Lower leg skin (tissue), 4 donors: ENCODE data around the gene NUP50. TPM values are rescaled to one million over a fixed set of nuclear protein-coding genes. Genes with fewer than 3 reads are reported as not detected.

Source experiments
- DNase-seq, 2 donors: peaks; one replicate each; pipeline ENCODE4 v3.0.0-alpha.2; 2019; ENCODE audit warnings: low spot score in 2 of 2
- H3K4me3 ChIP-seq: fragments of 200-600 bp; sonication (generic); 2 replicates; pipeline ENCODE4 v1.5.1; 2017; ENCODE audit warnings: mild to moderate bottlenecking, low read depth; ENCODE audit not compliant: poor library complexity, severe bottlenecking
- CTCF ChIP-seq, 3 donors: fragments of 450-650 bp; IDR thresholded peaks; one replicate each; pipeline ENCODE4 v1.5.1; 2016; ENCODE audit warnings: antibody characterized with exemption in 3 of 3, mild to moderate bottlenecking in 3 of 3, moderate library complexity in 2 of 3
- POLR2A ChIP-seq, 2 donors: fragments of 450-650 bp; IDR thresholded peaks; one replicate each; pipeline ENCODE4 v1.6.1; 2016 to 2017; ENCODE audit warnings: antibody characterized with exemption in 2 of 2, mild to moderate bottlenecking in 1 of 2, moderate library complexity in 1 of 2
- WGBS, 2 donors: methylation state at CpG; one replicate each; pipeline ENCODE4 v1.1.5; 2018; 5-methylcytosine and 5-hydroxymethylcytosine counted together
- intact Hi-C: fragments of 100-400 bp; cut with DNase I; formaldehyde crosslinking; loops from one replicate; pipeline ENCODE4 v1.15.0; 2023; ENCODE audit warnings: low total_unique reads
- total RNA-seq, 4 donors: library from RNA; depleted of rRNA; stranded (reverse); fragments of >200 nt; gene quantifications; one replicate each; pipeline ENCODE4 v1.1.0, GENCODE V29; 2016

The NUP50 gene
- total RNA-seq, 4 donors from 2014 or later = 50.6 to 129 (median 71.2) TPM

GRCh38 chr22:45127866-45128265 lies 35.9 kb upstream of the NUP50 start:
- no peak for DNase-seq
- 73 to 75% methylated on average over 3 of the region's 3 CpGs for WGBS, 2 donors
- intact Hi-C loops = no loop called here
- no peak overlapping the region for H3K4me3 ChIP-seq
- no peak for TF ChIP-seq POLR2A (IDR thresholded peaks at IDR 0.05)
- no peak for TF ChIP-seq CTCF (IDR thresholded peaks at IDR 0.05)

GRCh38 chr22:45129703-45130524 lies 33.8 kb upstream of the NUP50 start:
- no peak for DNase-seq
- no peak overlapping the region for H3K4me3 ChIP-seq
- intact Hi-C loops = no loop called here
- 46 to 50% methylated on average over 14 of the region's 14 CpGs for WGBS, 2 donors
- TF ChIP-seq CTCF (IDR thresholded peaks at IDR 0.05) = no peak
- no peak for TF ChIP-seq POLR2A (IDR thresholded peaks at IDR 0.05)

- H3K4me3 ChIP-seq = no peak overlapping the region
- DNase-seq = no peak
- 80 to 85% methylated on average over 8 of the region's 8 CpGs for WGBS, 2 donors
- intact Hi-C loops = no loop called here
- TF ChIP-seq POLR2A (IDR thresholded peaks at IDR 0.05) (no peak), CTCF (IDR thresholded peaks at IDR 0.05) (no peak)
Observed at GRCh38 chr22:45130891-45131290, 32.8 kb upstream of the NUP50 start.

- intact Hi-C loops = no loop called here
- H3K4me3 ChIP-seq = no peak overlapping the region
- DNase-seq = peak in 1 of 2 donors; percentile 32
- 76 to 84% methylated on average over 3 of the region's 3 CpGs for WGBS, 2 donors
- TF ChIP-seq POLR2A (IDR thresholded peaks at IDR 0.05) = no peak
- TF ChIP-seq CTCF (IDR thresholded peaks at IDR 0.05) = no peak
Observed at GRCh38 chr22:45131749-45132148, 32.0 kb upstream of the NUP50 start.

- H3K4me3 ChIP-seq = no peak overlapping the region
- 92 to 98% methylated on average over 4 to 5 of the region's 5 CpGs for whole genome bisulfite sequencing, 2 donors
- intact Hi-C loops = no loop called here
- no peak for DNase-seq
- TF ChIP-seq POLR2A (IDR thresholded peaks at IDR 0.05) (no peak), CTCF (IDR thresholded peaks at IDR 0.05) (no peak)
Observed at GRCh38 chr22:45134313-45134712, 29.4 kb upstream of the NUP50 start.

- TF ChIP-seq POLR2A (IDR thresholded peaks at IDR 0.05) = no peak
- no peak for TF ChIP-seq CTCF (IDR thresholded peaks at IDR 0.05)
- intact Hi-C loops = no loop called here
- no peak for DNase-seq
- WGBS, 2 donors = 93 to 94% methylated on average over 2 of the region's 2 CpGs
- H3K4me3 ChIP-seq = no peak overlapping the region
Observed at GRCh38 chr22:45136594-45136993, 27.1 kb upstream of the NUP50 start.
